Vagina (tissue), 2 donors: Measurements from ENCODE around the gene F8A2. TPM values are rescaled to one million over a fixed set of nuclear protein-coding genes. Genes with fewer than 3 reads are reported as not detected.
"Not testable (repeated sequence)": the region's sequence is repeated elsewhere in the genome, so short reads cannot be mapped to it uniquely, and the experiment has no call there.

ENCODE experiments used
- DNase-seq, 2 donors: peaks; one replicate each; pipeline ENCODE4 v3.0.0-alpha.2; 2017; ENCODE audit errors: extremely low spot score in 2 of 2
- H3K27ac ChIP-seq: fragments of 200-600 bp; sonication (generic); one replicate; pipeline ENCODE4 v1.5.1; 2019
- H3K27me3 ChIP-seq: fragments of 200-600 bp; sonication (generic); one replicate; pipeline ENCODE4 v1.5.1; 2019
- H3K36me3 ChIP-seq, 2 donors: fragments of 200-600 bp; sonication (generic); one replicate each; pipeline ENCODE4 v1.5.1; 2017 to 2019
- H3K4me1 ChIP-seq: fragments of 200-600 bp; sonication (generic); one replicate; pipeline ENCODE4 v1.5.1; 2019
- H3K4me3 ChIP-seq, 2 donors: fragments of 200-600 bp; sonication (generic); 1 replicate in 1 of 2; 2 replicates in 1 of 2; pipeline ENCODE4 v1.5.1; 2016 to 2019
- H3K9me3 ChIP-seq: fragments of 200-600 bp; sonication (generic); one replicate; pipeline ENCODE4 v1.5.1; 2019
- CTCF ChIP-seq, 3 experiments: fragments of 450-650 bp in 2 of 3; fragments of 200-600 bp in 1 of 3; sonication (generic) in 1 of 3; IDR thresholded peaks; one replicate each; pipeline ENCODE4 v1.5.1; 2017 to 2019; ENCODE audit warnings: antibody characterized with exemption in 3 of 3, mild to moderate bottlenecking in 2 of 3, moderate library complexity in 2 of 3
- POLR2A ChIP-seq, 2 donors: fragments of 450-650 bp; IDR thresholded peaks; one replicate each; pipeline ENCODE4 v1.6.1; 2017; ENCODE audit warnings: antibody characterized with exemption in 2 of 2, mild to moderate bottlenecking in 2 of 2, moderate library complexity in 2 of 2
- POLR2AphosphoS5 ChIP-seq, 2 donors: sonication (generic); formaldehyde crosslinking; IDR thresholded peaks; one replicate each; pipeline ENCODE4 v1.9.0; 2017; ENCODE audit warnings: antibody characterized with exemption in 2 of 2, mild to moderate bottlenecking in 2 of 2, low read depth in 1 of 2; ENCODE audit not compliant: insufficient read depth in 1 of 2
- intact Hi-C: fragments of 100-400 bp; cut with DNase I; formaldehyde crosslinking; loops from one replicate; pipeline ENCODE4 v1.15.1; 2023
- microRNA-seq: library from miRNA; unstranded; fragments of <30 nt; microRNA quantifications from one replicate; pipeline ENCODE4, GENCODE V29; 2017; ENCODE audit warnings: borderline number of aligned reads, borderline replicate concordance
- small RNA-seq: library from RNA; depleted of rRNA; stranded (forward); fragments of <200 nt; gene quantifications from one replicate; pipeline ENCODE3, GENCODE V24; 2016
- total RNA-seq: library from RNA; depleted of rRNA; stranded (reverse); fragments of >200 nt; gene quantifications from one replicate; pipeline ENCODE4 v1.2.3, GENCODE V29; 2016

The F8A2 gene
- total RNA-seq, 1 donor from 2014 or later: not detected

DNA sequence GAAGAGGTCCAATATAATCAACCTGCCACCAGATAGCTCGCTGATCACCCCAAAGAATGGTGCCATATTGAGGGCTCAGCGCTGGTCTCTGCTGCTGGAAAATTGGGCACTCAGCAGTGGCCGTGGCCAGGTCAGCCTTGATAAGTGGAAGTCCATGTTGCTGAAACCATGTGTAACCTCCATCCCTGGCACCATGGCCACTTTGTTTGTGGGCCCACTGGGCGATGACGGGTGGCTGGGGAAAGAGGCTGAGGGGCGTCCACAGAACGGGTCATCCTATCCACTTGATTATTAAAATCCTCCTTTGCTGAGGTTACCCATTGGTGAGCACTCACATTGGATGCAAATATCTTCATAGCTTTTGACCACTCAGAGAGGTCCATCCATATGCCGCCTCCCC, 7.7 kb downstream of the F8A2 start:
- H3K4me3 ChIP-seq: no peak overlapping the region
- TF ChIP-seq POLR2A (IDR thresholded peaks at IDR 0.05): no peak
- TF ChIP-seq CTCF (IDR thresholded peaks at IDR 0.05): no peak
- TF ChIP-seq POLR2AphosphoS5 (IDR thresholded peaks at IDR 0.05; ENCODE audit: insufficient read depth in 1 of 2, low read depth in 1 of 2): no peak
- DNase-seq: no peak
- no peaks in the 10 kb centered on the region for H3K9me3 ChIP-seq
- intact Hi-C loops: no loop called here
- H3K27ac ChIP-seq: no peak overlapping the region
- no peaks in the 10 kb centered on the region for H3K27me3 ChIP-seq
- no peaks in the 10 kb centered on the region for H3K36me3 ChIP-seq
- H3K4me1 ChIP-seq: no peaks in the 10 kb centered on the region

- DNase-seq, intact Hi-C loops, H3K36me3 ChIP-seq, H3K9me3 ChIP-seq, H3K4me3 ChIP-seq, H3K4me1 ChIP-seq, H3K27me3 ChIP-seq, H3K27ac ChIP-seq: not testable (repeated sequence)
Measured at GRCh38 chrX:155394747-155395276, 12.9 kb downstream of the F8A2 start.

- no peak overlapping the region for H3K4me3 ChIP-seq
- no peak for DNase-seq
- no peaks in the 10 kb centered on the region for H3K4me1 ChIP-seq
- H3K9me3 ChIP-seq: no peaks in the 10 kb centered on the region
- no peak for TF ChIP-seq POLR2A (IDR thresholded peaks at IDR 0.05)
- TF ChIP-seq POLR2AphosphoS5 (IDR thresholded peaks at IDR 0.05; ENCODE audit: insufficient read depth in 1 of 2, low read depth in 1 of 2): no peak
- TF ChIP-seq CTCF (IDR thresholded peaks at IDR 0.05): no peak
- H3K36me3 ChIP-seq: no peaks in the 10 kb centered on the region
- intact Hi-C loops: no loop called here
- no peak overlapping the region for H3K27ac ChIP-seq
- no peaks in the 10 kb centered on the region for H3K27me3 ChIP-seq
Measured at GRCh38 chrX:155406429-155406828, 24.5 kb downstream of the F8A2 start.

GRCh38 chrX:155417769-155418168, 35.9 kb downstream of the F8A2 start:
- Histone ChIP-seq H3K27ac (no peak overlapping the region), H3K4me1 (no peaks in the 10 kb centered on the region), H3K4me3 (no peak overlapping the region), H3K36me3 (no peaks in the 10 kb centered on the region), H3K27me3 (no peaks in the 10 kb centered on the region), H3K9me3 (no peaks in the 10 kb centered on the region)
- DNase-seq: no peak
- TF ChIP-seq POLR2AphosphoS5 (IDR thresholded peaks at IDR 0.05; ENCODE audit: insufficient read depth in 1 of 2, low read depth in 1 of 2): no peak
- no peak for TF ChIP-seq POLR2A (IDR thresholded peaks at IDR 0.05)
- TF ChIP-seq CTCF (IDR thresholded peaks at IDR 0.05): no peak
- intact Hi-C loops: no loop called here

Small RNA genes lying within 50 kb of the gene (microRNA-seq; reads per million reads assigned to microRNA genes)
- gene MIR1184-2: not detected

Small RNA genes lying within 50 kb of the gene (small RNA-seq; reads per million reads assigned to genes)
- not detected for gene MIR1184-2

Other genes starting within 250 kb of the F8A2 start
- 16.9 TPM for gene VBP1, start 165.6 kb upstream of the F8A2 start, total RNA-seq
- gene RAB39B, start 117.6 kb upstream of the F8A2 start, total RNA-seq: 0.74 TPM
- 15.5 TPM for gene CLIC2, start 47.5 kb upstream of the F8A2 start, total RNA-seq
- 5.2 TPM for gene F8A3, start 76.5 kb downstream of the F8A2 start, total RNA-seq
- 1.7 TPM for gene SPRY3, start 230.5 kb downstream of the F8A2 start, total RNA-seq
- 19.6 TPM for gene TMLHE, start 230.9 kb downstream of the F8A2 start, total RNA-seq